GM23248 (cell line): ENCODE measurements around the gene KICS2.

Experiments
- EZH2 ChIP-seq: fragments of 200-600 bp; sonication (generic); IDR thresholded peaks from 2 replicates; pipeline ENCODE4 v1.6.1; 2018; ENCODE audit warnings: antibody characterized with exemption, mild to moderate bottlenecking; ENCODE audit not compliant: insufficient read depth, poor library complexity, severe bottlenecking
- EZH2phosphoT487 ChIP-seq: fragments of 200-600 bp; sonication (generic); IDR thresholded peaks from 2 replicates; pipeline ENCODE4 v1.6.1; 2018; ENCODE audit warnings: antibody characterized with exemption, moderate library complexity, mild to moderate bottlenecking, low read depth; ENCODE audit not compliant: insufficient read depth

GRCh38 chr12:64240781-64241180 lies 18.7 kb upstream of the KICS2 start:
- TF ChIP-seq EZH2 (no peak), EZH2phosphoT487 (no peak)
